Smooth muscle cell (in vitro differentiated cells): Measurements from ENCODE around the gene ABHD14A. TPM values are rescaled to one million over a fixed set of nuclear protein-coding genes. Genes with fewer than 3 reads are reported as not detected.

Experiments
- DNase-seq: peaks from one replicate; lab custom pipeline; 2025; ENCODE audit not compliant: unreplicated experiment; lab: John Stamatoyannopoulos, UW
- H2AFZ ChIP-seq: fragments of 200-600 bp; sonication (generic); 2 replicates; pipeline ENCODE4 v1.6.0; 2016; ENCODE audit warnings: antibody characterized with exemption, low read depth, mild to moderate bottlenecking
- H3F3A ChIP-seq: fragments of 200-600 bp; sonication (generic); 2 replicates; pipeline ENCODE4 v1.6.0; 2017; ENCODE audit warnings: antibody characterized with exemption, low read depth
- H3K27ac ChIP-seq: fragments of 200-600 bp; sonication (generic); 2 replicates; pipeline ENCODE4 v1.5.1; 2016; ENCODE audit warnings: low read depth, mild to moderate bottlenecking
- H3K27me3 ChIP-seq: fragments of 200-600 bp; sonication (generic); 2 replicates; pipeline ENCODE4 v1.6.1; 2016; ENCODE audit warnings: low read depth, mild to moderate bottlenecking
- H3K36me3 ChIP-seq: fragments of 200-600 bp; sonication (generic); 2 replicates; pipeline ENCODE4 v1.5.1; 2016; ENCODE audit warnings: low read depth
- H3K4me1 ChIP-seq: fragments of 200-600 bp; sonication (generic); 2 replicates; pipeline ENCODE4 v1.5.1; 2016; ENCODE audit warnings: low read depth
- H3K4me2 ChIP-seq: fragments of 200-600 bp; sonication (generic); 2 replicates; pipeline ENCODE4 v1.6.0; 2016; ENCODE audit warnings: mild to moderate bottlenecking
- H3K4me3 ChIP-seq: fragments of 200-600 bp; sonication (generic); 2 replicates; pipeline ENCODE4 v1.5.1; 2016; ENCODE audit warnings: mild to moderate bottlenecking
- H3K79me2 ChIP-seq: fragments of 200-600 bp; sonication (generic); 2 replicates; pipeline ENCODE4 v1.6.0; 2016; ENCODE audit warnings: low read depth, mild to moderate bottlenecking
- H3K9ac ChIP-seq: fragments of 200-600 bp; sonication (generic); 2 replicates; pipeline ENCODE4 v1.6.0; 2016; ENCODE audit warnings: low read depth
- H3K9me3 ChIP-seq: fragments of 200-600 bp; sonication (generic); replicated peaks from 2 replicates; pipeline ENCODE4 v1.5.1; 2016; ENCODE audit warnings: low read depth
- H4K20me1 ChIP-seq: fragments of 200-600 bp; sonication (generic); 2 replicates; pipeline ENCODE4 v1.6.0; 2016; ENCODE audit warnings: low read depth
- CTCF ChIP-seq: fragments of 200-600 bp; sonication (generic); IDR thresholded peaks from 2 replicates; pipeline ENCODE4 v1.5.1; 2017; ENCODE audit warnings: borderline replicate concordance, mild to moderate bottlenecking, antibody characterized with exemption; ENCODE audit not compliant: insufficient read depth, poor library complexity, severe bottlenecking
- WGBS: methylation state at CpG from one replicate; pipeline ENCODE4 v1.1.7; 2016; ENCODE audit warnings: low lambda C conversion rate; 5-methylcytosine and 5-hydroxymethylcytosine counted together
- polyA plus RNA-seq: library from polyadenylated mRNA; unstranded; fragments of >200 nt; fragmentation: Nextera tagmentation; extraction: Ambion mirVana; gene quantifications from 2 replicates; pipeline ENCODE4 v1.2.1, GENCODE V29; 2016
- total RNA-seq: library from RNA; depleted of rRNA; stranded (reverse); fragments of >200 nt; gene quantifications from 2 replicates; pipeline ENCODE4 v1.2.3, GENCODE V29; 2014

Gene ABHD14A
- total and polyA plus RNA-seq, 2 experiments from 2014 or later: 16.1 to 49.7 TPM

- Histone ChIP-seq H3F3A (peaks cover 9% of the 10 kb centered on the region), H2AFZ (no peak overlapping the region), H3K9me3 (no peaks in the 10 kb centered on the region), H3K27ac (no peak overlapping the region), H4K20me1 (no peaks in the 10 kb centered on the region), H3K4me1 (peaks cover 9% of the 10 kb centered on the region), H3K4me2 (no peak overlapping the region), H3K27me3 (no peaks in the 10 kb centered on the region), H3K4me3 (no peak overlapping the region), H3K9ac (no peak overlapping the region), H3K36me3 (no peaks in the 10 kb centered on the region), H3K79me2 (no peaks in the 10 kb centered on the region)
- TF ChIP-seq CTCF: no peak
- 81% methylated on average over 6 of the region's 6 CpGs for WGBS
- DNase-seq: no peak
Observed at GRCh38 chr3:52024765-52025452, 50.0 kb downstream of the ABHD14A start.

DNA sequence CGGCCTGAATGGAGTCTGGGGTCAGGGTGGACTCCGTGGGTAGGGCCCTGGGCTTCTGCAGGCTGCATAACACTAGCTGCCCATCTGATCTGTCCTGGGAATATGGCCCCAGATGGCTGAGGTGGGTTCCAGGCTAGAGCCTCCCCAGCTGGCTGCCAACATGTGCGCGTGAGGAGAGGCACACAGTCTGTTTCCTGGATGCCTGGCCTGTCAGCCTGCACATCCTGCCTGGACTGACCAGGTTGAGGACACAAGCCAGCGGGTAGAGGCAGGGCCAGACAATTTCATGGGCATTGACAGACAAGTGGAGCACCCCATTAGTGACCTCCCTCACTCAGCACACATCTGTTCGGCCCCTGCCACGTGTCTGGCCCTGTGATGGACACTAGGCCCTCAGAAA, 50.6 kb downstream of the ABHD14A start:
- Histone ChIP-seq H3K27ac (no peak overlapping the region), H3K4me1 (peaks cover 9% of the 10 kb centered on the region), H2AFZ (no peak overlapping the region), H3K27me3 (no peaks in the 10 kb centered on the region), H3K4me2 (no peak overlapping the region), H3F3A (peaks cover 9% of the 10 kb centered on the region), H3K36me3 (no peaks in the 10 kb centered on the region), H3K9ac (no peak overlapping the region), H3K79me2 (no peaks in the 10 kb centered on the region), H3K4me3 (no peak overlapping the region), H4K20me1 (no peaks in the 10 kb centered on the region), H3K9me3 (no peaks in the 10 kb centered on the region)
- TF ChIP-seq CTCF: no peak
- no peak for DNase-seq
- 96% methylated on average over 7 of the region's 7 CpGs for WGBS

DNA sequence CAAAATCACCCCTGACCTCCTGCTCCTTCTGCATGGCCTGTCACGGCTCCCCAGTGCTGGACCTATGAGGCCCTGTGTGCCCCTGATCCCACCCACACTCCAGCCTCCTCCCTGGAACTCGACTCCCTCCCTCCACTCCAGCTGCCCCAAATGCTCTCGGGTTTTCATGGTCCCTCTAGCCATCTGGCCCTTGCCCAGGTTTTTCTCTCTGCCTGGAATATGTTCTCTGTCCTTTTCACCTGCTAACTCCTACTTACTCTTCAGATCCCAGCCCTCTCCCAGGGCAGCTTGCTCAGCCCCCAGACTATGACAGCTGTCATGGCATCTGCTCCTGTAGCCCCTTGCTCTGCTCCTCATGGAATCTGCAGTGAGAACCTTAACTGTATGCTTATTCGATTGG, 51.2 kb downstream of the ABHD14A start:
- Histone ChIP-seq H3F3A (peaks cover 9% of the 10 kb centered on the region), H3K79me2 (no peaks in the 10 kb centered on the region), H3K4me2 (no peak overlapping the region), H4K20me1 (no peaks in the 10 kb centered on the region), H3K4me1 (peaks cover 9% of the 10 kb centered on the region), H2AFZ (no peak overlapping the region), H3K9ac (no peak overlapping the region), H3K36me3 (no peaks in the 10 kb centered on the region), H3K27me3 (no peaks in the 10 kb centered on the region), H3K9me3 (no peaks in the 10 kb centered on the region), H3K27ac (no peak overlapping the region), H3K4me3 (no peak overlapping the region)
- WGBS: 63% methylated on average over 4 of the region's 4 CpGs
- no peak for TF ChIP-seq CTCF
- DNase-seq: no peak

- WGBS: 84% methylated on average over 12 of the region's 12 CpGs
- H3K4me3 ChIP-seq: no peak overlapping the region
- H3F3A ChIP-seq: no peaks in the 10 kb centered on the region
- no peak overlapping the region for H3K9ac ChIP-seq
- H3K4me2 ChIP-seq: no peak overlapping the region
- H3K36me3 ChIP-seq: no peaks in the 10 kb centered on the region
- H3K79me2 ChIP-seq: no peaks in the 10 kb centered on the region
- DNase-seq: no peak
- no peak for TF ChIP-seq CTCF
- no peaks in the 10 kb centered on the region for H3K9me3 ChIP-seq
- H4K20me1 ChIP-seq: no peaks in the 10 kb centered on the region
- H3K4me1 ChIP-seq: no peaks in the 10 kb centered on the region
- no peak overlapping the region for H3K27ac ChIP-seq
- H3K27me3 ChIP-seq: no peaks in the 10 kb centered on the region
- H2AFZ ChIP-seq: no peak overlapping the region
Observed at GRCh38 chr3:52028572-52028971, 53.7 kb downstream of the ABHD14A start.
